OCI-LY1 (cell line): Measurements from ENCODE around the gene SPOCK1.

Source experiments
- H2AFZ ChIP-seq: fragments of 200-600 bp; sonication (generic), shearing (Covaris generic); 2 replicates; pipeline ENCODE4 v1.6.0; 2014; ENCODE audit warnings: antibody characterized with exemption, mild to moderate bottlenecking, low read length
- H3F3A ChIP-seq: fragments of 200-600 bp; sonication (generic), shearing (Covaris generic); 2 replicates; pipeline ENCODE4 v1.6.0; 2014; ENCODE audit warnings: mild to moderate bottlenecking, antibody characterized with exemption, low read length, moderate library complexity; ENCODE audit not compliant: insufficient read depth
- H3K27ac ChIP-seq: fragments of 200-600 bp; sonication (generic); 2 replicates; pipeline ENCODE4 v1.5.1; 2014; ENCODE audit warnings: low read length, mixed run types, mild to moderate bottlenecking, low read depth; ENCODE audit not compliant: poor library complexity, severe bottlenecking
- H3K27me3 ChIP-seq: fragments of 200-600 bp; sonication (generic); 2 replicates; pipeline ENCODE4 v1.6.0; 2014; ENCODE audit warnings: antibody characterized with exemption, mild to moderate bottlenecking, low read length, moderate library complexity; ENCODE audit not compliant: insufficient read depth
- H3K36me3 ChIP-seq: fragments of 200-600 bp; sonication (generic); 2 replicates; pipeline ENCODE4 v1.6.1; 2014; ENCODE audit warnings: mild to moderate bottlenecking, antibody characterized with exemption, low read length, moderate library complexity, mixed read lengths; ENCODE audit not compliant: insufficient read depth
- H3K4me1 ChIP-seq: fragments of 200-600 bp; sonication (generic); 2 replicates; pipeline ENCODE4 v1.5.1; 2014; ENCODE audit warnings: mild to moderate bottlenecking, low read length, moderate library complexity; ENCODE audit not compliant: insufficient read depth, severe bottlenecking
- H3K4me2 ChIP-seq: fragments of 200-600 bp; sonication (generic), shearing (Covaris generic); 2 replicates; pipeline ENCODE4 v1.6.1; 2014; ENCODE audit warnings: low read length
- H3K4me3 ChIP-seq: fragments of 200-600 bp; sonication (generic); 2 replicates; pipeline ENCODE4 v1.5.1; 2014; ENCODE audit warnings: low read length, low read depth, mild to moderate bottlenecking, mixed read lengths; ENCODE audit not compliant: poor library complexity, severe bottlenecking
- H3K79me2 ChIP-seq: fragments of 200-600 bp; shearing (Covaris generic); 2 replicates; pipeline ENCODE4 v1.6.1; 2016; ENCODE audit warnings: mixed run types, low read length, mixed read lengths; ENCODE audit not compliant: insufficient read depth
- H3K9ac ChIP-seq: fragments of 200-600 bp; sonication (generic), shearing (Covaris generic); 2 replicates; pipeline ENCODE4 v1.6.1; 2014; ENCODE audit warnings: mild to moderate bottlenecking, low read length, mixed read lengths
- H3K9me2 ChIP-seq: fragments of 200-600 bp; sonication (generic), shearing (Covaris generic); 2 replicates; pipeline ENCODE4 v1.6.1; 2014; ENCODE audit warnings: low read depth, mild to moderate bottlenecking, low read length, mixed read lengths
- H3K9me3 ChIP-seq: fragments of 200-600 bp; shearing (Covaris generic); 2 replicates; pipeline ENCODE4 v1.6.1; 2014; ENCODE audit warnings: low read length, mixed read lengths
- H4K20me1 ChIP-seq: fragments of 200-600 bp; sonication (generic), shearing (Covaris generic); 2 replicates; pipeline ENCODE4 v1.6.0; 2016; ENCODE audit warnings: mild to moderate bottlenecking, low read length; ENCODE audit not compliant: insufficient read depth
- CTCF ChIP-seq: fragments of 200-600 bp; sonication (generic), shearing (Covaris generic); IDR thresholded peaks from 2 replicates; pipeline ENCODE4 v1.5.1; 2017; ENCODE audit warnings: mild to moderate bottlenecking, antibody characterized with exemption, low read length, moderate library complexity, mixed read lengths
- EZH2 ChIP-seq: fragments of 200-600 bp; sonication (generic), shearing (Covaris generic); IDR thresholded peaks from 2 replicates; pipeline ENCODE4 v1.8.0; 2017; ENCODE audit warnings: borderline replicate concordance, mixed run types, mild to moderate bottlenecking, antibody characterized with exemption, low read length, moderate library complexity, mixed read lengths

The SPOCK1 gene

DNA sequence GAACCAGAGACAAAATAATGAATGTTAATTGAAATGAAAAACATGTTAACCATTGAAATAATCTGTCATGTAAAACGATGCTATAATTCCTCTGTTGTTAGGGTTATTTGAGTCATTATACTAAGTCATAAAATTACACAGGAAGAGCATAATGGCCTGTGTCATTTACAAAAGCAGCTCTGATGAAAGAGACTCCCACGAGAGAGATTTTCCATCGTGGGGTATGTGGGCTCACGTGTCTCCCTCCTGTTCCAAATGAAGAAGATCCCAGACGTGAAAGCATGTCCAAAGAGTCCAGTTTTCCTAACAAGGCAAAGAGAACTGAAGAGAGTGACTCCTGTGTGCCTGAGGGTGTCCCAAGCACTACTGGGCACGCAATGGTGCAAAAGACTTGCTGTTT lies 379.8 kb downstream of the SPOCK1 start:
- Histone ChIP-seq H4K20me1 (no peaks in the 10 kb centered on the region), H3K9me2 (no peaks in the 10 kb centered on the region), H3K4me3 (no peak overlapping the region), H3K27ac (no peak overlapping the region), H3K36me3 (no peaks in the 10 kb centered on the region), H3K4me2 (no peak overlapping the region), H3K79me2 (no peaks in the 10 kb centered on the region), H3K4me1 (peaks cover 8% of the 10 kb centered on the region), H2AFZ (no peak overlapping the region), H3F3A (no peaks in the 10 kb centered on the region), H3K9ac (no peak overlapping the region), H3K27me3 (no peaks in the 10 kb centered on the region), H3K9me3 (no peaks in the 10 kb centered on the region)
- TF ChIP-seq EZH2 (no peak), CTCF (no peak)

DNA sequence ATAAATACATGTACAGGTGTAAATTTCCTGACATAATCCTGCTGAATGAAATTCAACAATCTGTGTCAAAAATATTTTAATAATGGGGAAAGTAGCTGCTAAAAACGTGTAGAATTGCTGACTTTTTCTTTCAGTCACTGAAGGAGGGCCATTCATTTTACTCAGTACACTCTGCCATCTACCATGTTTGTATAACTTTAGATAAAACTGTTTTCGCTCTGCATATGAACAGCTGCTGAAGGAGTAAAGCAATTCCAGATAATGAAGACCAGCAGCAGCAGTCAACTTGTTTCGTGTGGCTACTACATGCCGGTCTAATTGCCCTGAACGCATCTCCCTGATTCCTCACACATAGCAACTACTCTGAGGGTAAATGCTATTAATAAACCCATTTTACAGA lies 380.5 kb downstream of the SPOCK1 start:
- no peaks in the 10 kb centered on the region for H3F3A ChIP-seq
- TF ChIP-seq EZH2 = no peak
- no peak for TF ChIP-seq CTCF
- H2AFZ ChIP-seq = no peak overlapping the region
- H3K79me2 ChIP-seq = no peaks in the 10 kb centered on the region
- no peak overlapping the region for H3K27ac ChIP-seq
- H3K9me3 ChIP-seq = no peaks in the 10 kb centered on the region
- H3K9ac ChIP-seq = no peak overlapping the region
- no peaks in the 10 kb centered on the region for H3K27me3 ChIP-seq
- no peaks in the 10 kb centered on the region for H3K36me3 ChIP-seq
- no peaks in the 10 kb centered on the region for H4K20me1 ChIP-seq
- no peaks in the 10 kb centered on the region for H3K9me2 ChIP-seq
- H3K4me2 ChIP-seq = no peak overlapping the region
- H3K4me3 ChIP-seq = no peak overlapping the region
- peaks cover 8% of the 10 kb centered on the region for H3K4me1 ChIP-seq

DNA sequence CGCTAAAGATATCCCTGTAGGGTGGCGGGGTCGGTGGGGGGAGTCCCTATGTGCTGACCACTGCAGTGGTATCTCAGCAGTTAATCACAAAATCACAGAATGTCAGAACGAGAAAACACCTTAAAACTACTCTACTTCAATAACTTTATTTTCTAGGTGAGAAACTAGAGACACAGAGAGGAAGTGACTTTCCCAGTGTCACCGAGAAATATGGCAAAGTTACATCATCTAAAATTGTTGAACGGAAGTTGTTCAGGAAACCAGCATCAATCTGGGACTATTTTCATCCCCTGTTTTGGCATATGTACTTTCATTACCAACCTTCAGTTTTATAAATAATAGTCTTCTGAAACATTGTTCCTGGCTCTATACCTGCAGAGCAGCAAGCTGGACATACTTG lies 384.0 kb downstream of the SPOCK1 start:
- Histone ChIP-seq H3K4me2 (no peak overlapping the region), H3K79me2 (no peaks in the 10 kb centered on the region), H3K9me2 (no peaks in the 10 kb centered on the region), H3K27ac (no peak overlapping the region), H3K27me3 (no peaks in the 10 kb centered on the region; the same call in 1 of the 2 replicates), H3F3A (no peaks in the 10 kb centered on the region), H3K4me1 (peaks cover 8% of the 10 kb centered on the region), H2AFZ (no peak overlapping the region), H3K4me3 (no peak overlapping the region), H3K9me3 (no peaks in the 10 kb centered on the region), H4K20me1 (no peaks in the 10 kb centered on the region), H3K36me3 (no peaks in the 10 kb centered on the region), H3K9ac (no peak overlapping the region)
- TF ChIP-seq CTCF (no peak), EZH2 (no peak)
